ENCODE measurements around the gene PRTFDC1.

The PRTFDC1 gene, protein sequence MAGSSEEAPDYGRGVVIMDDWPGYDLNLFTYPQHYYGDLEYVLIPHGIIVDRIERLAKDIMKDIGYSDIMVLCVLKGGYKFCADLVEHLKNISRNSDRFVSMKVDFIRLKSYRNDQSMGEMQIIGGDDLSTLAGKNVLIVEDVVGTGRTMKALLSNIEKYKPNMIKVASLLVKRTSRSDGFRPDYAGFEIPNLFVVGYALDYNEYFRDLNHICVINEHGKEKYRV

DNA sequence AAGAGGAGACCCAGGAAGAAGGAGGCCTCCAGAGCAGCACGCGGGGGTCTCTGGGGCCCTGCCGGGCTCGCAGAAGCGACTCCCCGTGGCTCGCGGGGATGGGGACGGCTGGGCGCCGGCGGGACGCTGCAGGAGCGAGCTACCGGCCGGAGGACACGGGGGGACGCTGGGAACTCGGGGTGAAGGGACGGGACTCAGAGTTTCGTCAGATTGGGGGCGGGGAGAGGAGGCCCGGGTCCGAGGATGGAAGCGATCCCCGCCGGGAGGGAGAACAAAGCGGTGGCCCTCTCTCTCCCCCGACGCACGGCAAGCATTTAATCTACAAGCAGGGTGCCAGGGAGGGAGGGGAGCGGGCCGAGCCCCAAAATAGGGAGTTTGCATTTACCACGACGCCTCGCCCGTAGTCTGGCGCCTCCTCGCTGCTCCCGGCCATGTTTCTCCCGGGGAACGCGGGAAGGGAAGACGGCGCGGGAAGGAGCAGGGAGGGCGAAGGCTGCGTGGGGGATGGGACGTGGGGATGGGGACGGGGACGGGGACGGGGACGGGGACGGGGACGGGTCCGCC, at the start of gene PRTFDC1:
PRTFDC1 (minus strand) TSS at position 464 of the 564 bp plus-strand sequence; CDS start at position 433, 31 bp downstream.
- Histone ChIP-seq H3F3A (ENCODE audit: control insufficient read depth, insufficient read depth) (no peaks in the 10 kb centered on the region), H3K27me3 (ENCODE audit: control insufficient read depth, low read length) (no peaks in the 10 kb centered on the region), H3K79me2 (ENCODE audit: control insufficient read depth, low read length) (no peaks in the 10 kb centered on the region), H3K4me2 (ENCODE audit: low read length) (peak within 1 kb of the TSS; percentile 48), H3K9me2 (replicated peaks; ENCODE audit: control insufficient read depth, low read length) (no peaks in the 10 kb centered on the region), H3K9me3 (ENCODE audit: control insufficient read depth, insufficient read depth, low read length) (no peaks in the 10 kb centered on the region), H3K4me3 (ENCODE audit: low read length) (peak within 1 kb of the TSS; percentile 59), H3K4me1 (ENCODE audit: control insufficient read depth, low read length) (no peaks in the 10 kb centered on the region), H3K27ac (ENCODE audit: low read depth, low read length) (no peak within 1 kb of the TSS), H3K36me3 (ENCODE audit: control insufficient read depth, low read length) (no peaks in the 10 kb centered on the region), H4K20me1 (ENCODE audit: control insufficient read depth, insufficient read depth, low read depth, low read length) (no peaks in the 10 kb centered on the region)
- no peak for TF ChIP-seq CTCF (IDR thresholded peaks at IDR 0.05; ENCODE audit: low read depth, low read length, poor library complexity, severe bottlenecking)
- no peak for TF ChIP-seq EZH2phosphoT487 (IDR thresholded peaks at IDR 0.05; ENCODE audit: borderline replicate concordance, low read length)

GRCh38 chr10:24998044-24998443, 45.6 kb upstream of the PRTFDC1 start:
- no peaks in the 10 kb centered on the region for H3K79me2 ChIP-seq (ENCODE audit: control insufficient read depth, low read length)
- H3K9me3 ChIP-seq (ENCODE audit: control insufficient read depth, insufficient read depth, low read length) = peaks cover 4% of the 10 kb centered on the region; the same call in 1 of the 2 replicates
- H3F3A ChIP-seq (ENCODE audit: control insufficient read depth, insufficient read depth) = no peaks in the 10 kb centered on the region
- H3K9me2 ChIP-seq (replicated peaks; ENCODE audit: control insufficient read depth, low read length) = no peaks in the 10 kb centered on the region
- TF ChIP-seq CTCF (IDR thresholded peaks at IDR 0.05; ENCODE audit: low read depth, low read length, poor library complexity, severe bottlenecking) (no peak), EZH2phosphoT487 (IDR thresholded peaks at IDR 0.05; ENCODE audit: borderline replicate concordance, low read length) (no peak)
- no peaks in the 10 kb centered on the region for H3K36me3 ChIP-seq (ENCODE audit: control insufficient read depth, low read length)
- H3K4me2 ChIP-seq (ENCODE audit: low read length) = no peak overlapping the region
- peaks cover 4% of the 10 kb centered on the region; the same call in 1 of the 2 replicates for H3K27me3 ChIP-seq (ENCODE audit: control insufficient read depth, low read length)
- H3K4me1 ChIP-seq (ENCODE audit: control insufficient read depth, low read length) = no peaks in the 10 kb centered on the region
- H4K20me1 ChIP-seq (ENCODE audit: control insufficient read depth, insufficient read depth, low read depth, low read length) = no peaks in the 10 kb centered on the region
- H3K27ac ChIP-seq (ENCODE audit: low read depth, low read length) = no peak overlapping the region
- H3K4me3 ChIP-seq (ENCODE audit: low read length) = no peak overlapping the region

DNA sequence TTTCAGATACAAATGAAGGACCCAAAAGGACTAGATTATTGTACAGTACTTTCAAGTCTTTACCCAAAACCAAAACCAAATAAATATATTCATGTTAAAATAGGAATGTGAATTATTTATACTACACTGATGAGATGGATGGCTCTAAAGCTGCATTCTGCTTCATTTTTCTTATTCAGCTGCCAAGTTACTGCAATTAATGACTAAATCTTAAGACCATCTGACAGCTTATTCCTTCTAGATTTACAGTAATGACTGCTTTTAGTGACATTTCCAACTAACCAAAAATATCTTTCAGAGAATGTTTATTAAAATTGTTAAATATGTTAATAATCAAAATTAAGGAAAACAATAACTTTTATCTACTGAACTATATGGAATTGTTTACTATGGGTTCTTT, 42.7 kb upstream of the PRTFDC1 start:
- no peak overlapping the region for H3K4me2 ChIP-seq (ENCODE audit: low read length)
- H3K4me3 ChIP-seq (ENCODE audit: low read length) = no peak overlapping the region
- no peaks in the 10 kb centered on the region for H3K27me3 ChIP-seq (ENCODE audit: control insufficient read depth, low read length)
- H3K79me2 ChIP-seq (ENCODE audit: control insufficient read depth, low read length) = no peaks in the 10 kb centered on the region
- no peaks in the 10 kb centered on the region for H3K36me3 ChIP-seq (ENCODE audit: control insufficient read depth, low read length)
- TF ChIP-seq EZH2phosphoT487 (IDR thresholded peaks at IDR 0.05; ENCODE audit: borderline replicate concordance, low read length) (no peak), CTCF (IDR thresholded peaks at IDR 0.05; ENCODE audit: low read depth, low read length, poor library complexity, severe bottlenecking) (no peak)
- no peaks in the 10 kb centered on the region for H4K20me1 ChIP-seq (ENCODE audit: control insufficient read depth, insufficient read depth, low read depth, low read length)
- H3F3A ChIP-seq (ENCODE audit: control insufficient read depth, insufficient read depth) = no peaks in the 10 kb centered on the region
- no peaks in the 10 kb centered on the region for H3K9me2 ChIP-seq (replicated peaks; ENCODE audit: control insufficient read depth, low read length)
- no peak overlapping the region for H3K27ac ChIP-seq (ENCODE audit: low read depth, low read length)
- no peaks in the 10 kb centered on the region for H3K4me1 ChIP-seq (ENCODE audit: control insufficient read depth, low read length)
- no peaks in the 10 kb centered on the region for H3K9me3 ChIP-seq (ENCODE audit: control insufficient read depth, insufficient read depth, low read length)

All from DOHH2 (cell line).